SK-N-MC (cell line): Measurements from ENCODE around the gene SPTB.

ENCODE experiments used
- DNase-seq: peaks from one replicate; pipeline ENCODE4 v3.0.0-alpha.2; 2011; ENCODE audit warnings: low read depth, low spot score
- H3K27ac ChIP-seq: fragments of 200-600 bp; sonication (generic); 2 replicates; pipeline ENCODE4 v1.5.1; 2016; ENCODE audit warnings: mixed run types
- H3K36me3 ChIP-seq: fragments of 200-600 bp; sonication (generic); 2 replicates; pipeline ENCODE4 v1.6.1; 2017; ENCODE audit warnings: antibody characterized with exemption, low read length, mixed read lengths; ENCODE audit not compliant: insufficient read depth
- H3K4me3 ChIP-seq: fragments of 200-600 bp; sonication (generic); 2 replicates; pipeline ENCODE4 v1.5.1; 2016
- H3K9ac ChIP-seq: fragments of 200-600 bp; sonication (generic); 2 replicates; pipeline ENCODE4 v1.8.0; 2017; ENCODE audit warnings: mixed run types, mixed read lengths; ENCODE audit not compliant: insufficient read length
- H3K9me3 ChIP-seq: fragments of 200-600 bp; sonication (generic); 2 replicates; pipeline ENCODE4 v1.6.1; 2017; ENCODE audit warnings: low read depth, mild to moderate bottlenecking, antibody characterized with exemption, low read length, moderate library complexity, mixed read lengths
- EZH2 ChIP-seq: fragments of 200-600 bp; sonication (generic); IDR thresholded peaks from one replicate; pipeline ENCODE4 v1.6.1; 2017; ENCODE audit warnings: antibody characterized with exemption
- FOXP2 ChIP-seq: optimal IDR thresholded peaks from 2 replicates; pipeline ENCODE3; 2011; ENCODE audit warnings: mild to moderate bottlenecking, moderate library complexity; ENCODE audit not compliant: insufficient read depth; ENCODE audit errors: extremely low read length, control extremely low read depth
- POLR2AphosphoS5 ChIP-seq: IDR thresholded peaks from 2 replicates; pipeline ENCODE4 v1.6.1; 2012; ENCODE audit warnings: mild to moderate bottlenecking, low read depth, low read length, borderline replicate concordance

The SPTB gene

GRCh38 chr14:64731141-64731581 is 148.5 kb downstream of the SPTB start:
- DNase-seq = no peak
- Histone ChIP-seq H3K36me3 (peaks cover 21% of the 10 kb centered on the region; the same call in 1 of the 2 replicates), H3K9ac (no peak overlapping the region), H3K9me3 (no peaks in the 10 kb centered on the region), H3K4me3 (no peak overlapping the region), H3K27ac (no peak overlapping the region)
- TF ChIP-seq FOXP2 = no peak
- no peak for TF ChIP-seq EZH2
- no peak for TF ChIP-seq POLR2AphosphoS5

GRCh38 chr14:64730681-64731080 is 149.0 kb downstream of the SPTB start:
- Histone ChIP-seq H3K9me3 (no peaks in the 10 kb centered on the region), H3K27ac (no peak overlapping the region), H3K4me3 (no peak overlapping the region), H3K36me3 (peaks cover 21% of the 10 kb centered on the region; the same call in 1 of the 2 replicates), H3K9ac (no peak overlapping the region)
- TF ChIP-seq POLR2AphosphoS5 = no peak
- no peak for TF ChIP-seq EZH2
- no peak for TF ChIP-seq FOXP2
- no peak for DNase-seq

- no peak overlapping the region for H3K9ac ChIP-seq
Measured at GRCh38 chr14:64730061-64730440, 149.7 kb downstream of the SPTB start.

GRCh38 chr14:64729386-64730060 is 150.2 kb downstream of the SPTB start:
- TF ChIP-seq FOXP2 = no peak
- no peak for TF ChIP-seq EZH2
- TF ChIP-seq POLR2AphosphoS5 = no peak
- Histone ChIP-seq H3K27ac (no peak overlapping the region), H3K4me3 (no peak overlapping the region), H3K9me3 (no peaks in the 10 kb centered on the region), H3K36me3 (peaks cover 21% of the 10 kb centered on the region; the same call in 1 of the 2 replicates), H3K9ac (no peak overlapping the region)
- no peak for DNase-seq

More at GRCh38 chr14:64730061-64730440, 149.7 kb downstream of the SPTB start:
- TF ChIP-seq EZH2 = no peak
- H3K9me3 ChIP-seq = no peaks in the 10 kb centered on the region
- H3K36me3 ChIP-seq = peaks cover 21% of the 10 kb centered on the region; the same call in 1 of the 2 replicates
- no peak for DNase-seq
- no peak overlapping the region for H3K27ac ChIP-seq
- no peak overlapping the region for H3K4me3 ChIP-seq

- no peak overlapping the region for H3K4me3 ChIP-seq
- H3K9ac ChIP-seq = no peak overlapping the region
- H3K9me3 ChIP-seq = no peaks in the 10 kb centered on the region
- H3K27ac ChIP-seq = no peak overlapping the region
- TF ChIP-seq POLR2AphosphoS5 (no peak), EZH2 (no peak), FOXP2 (no peak)
- H3K36me3 ChIP-seq = peaks cover 21% of the 10 kb centered on the region; the same call in 1 of the 2 replicates
- DNase-seq = no peak
Measured at GRCh38 chr14:64728856-64729255, 150.9 kb downstream of the SPTB start.

GRCh38 chr14:64728106-64728505 is 151.6 kb downstream of the SPTB start:
- DNase-seq = no peak
- Histone ChIP-seq H3K36me3 (peaks cover 21% of the 10 kb centered on the region; the same call in 1 of the 2 replicates), H3K9ac (no peak overlapping the region), H3K27ac (no peak overlapping the region), H3K9me3 (no peaks in the 10 kb centered on the region), H3K4me3 (no peak overlapping the region)
- TF ChIP-seq FOXP2 (no peak), EZH2 (no peak), POLR2AphosphoS5 (no peak)

GRCh38 chr14:64727551-64728071 is 152.1 kb downstream of the SPTB start:
- DNase-seq = no peak
- H3K36me3 ChIP-seq = peaks cover 18% of the 10 kb centered on the region; the same call in 1 of the 2 replicates
- H3K27ac ChIP-seq = no peak overlapping the region
- no peak overlapping the region for H3K9ac ChIP-seq
- H3K9me3 ChIP-seq = no peaks in the 10 kb centered on the region
- TF ChIP-seq FOXP2 (no peak), EZH2 (no peak), POLR2AphosphoS5 (no peak)
- H3K4me3 ChIP-seq = no peak overlapping the region

- no peak overlapping the region for H3K27ac ChIP-seq
- H3K9me3 ChIP-seq = no peaks in the 10 kb centered on the region
- DNase-seq = no peak
- H3K36me3 ChIP-seq = peaks cover 16% of the 10 kb centered on the region; the same call in 1 of the 2 replicates
- no peak overlapping the region for H3K9ac ChIP-seq
- no peak overlapping the region for H3K4me3 ChIP-seq
- TF ChIP-seq EZH2 = no peak
- no peak for TF ChIP-seq FOXP2
- no peak for TF ChIP-seq POLR2AphosphoS5
Measured at GRCh38 chr14:64726585-64726890, 153.2 kb downstream of the SPTB start.
